ENCODE results near the gene HCN4.

DNA sequence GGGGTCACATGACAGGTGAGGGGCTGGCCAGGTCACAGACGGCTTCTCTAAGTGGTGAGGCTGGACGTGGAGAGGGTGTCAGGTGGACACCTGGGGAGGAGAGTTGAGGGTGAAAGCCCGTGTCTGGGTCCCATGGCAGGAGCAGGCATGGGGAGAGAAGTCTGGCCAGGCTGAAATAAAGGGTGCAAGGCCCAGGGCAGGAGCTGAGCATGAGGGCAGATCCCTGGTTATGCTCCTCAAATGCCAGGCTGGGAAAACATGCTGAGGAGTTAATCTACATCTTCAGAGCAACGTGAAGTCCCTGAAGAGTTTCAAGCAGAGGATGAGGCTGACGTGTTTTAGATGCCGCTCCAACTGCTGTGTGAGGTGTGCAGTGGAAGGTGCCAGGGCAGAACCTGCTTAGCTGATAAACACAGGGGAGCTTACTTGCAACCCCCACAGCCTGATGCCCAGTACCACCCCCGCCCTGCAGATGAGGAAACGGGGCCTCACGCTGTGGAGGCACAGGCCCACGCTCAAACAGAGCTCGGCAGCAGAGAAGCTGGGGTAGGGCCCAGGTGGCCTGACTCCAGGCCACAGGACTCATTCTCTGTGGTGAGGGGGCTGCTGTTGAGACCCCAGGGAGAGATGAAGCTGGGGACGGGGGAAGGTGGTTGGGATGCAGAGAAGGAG lies 40.5 kb downstream of the HCN4 start:
- TF ChIP-seq POLR2AphosphoS5 (IDR thresholded peaks at IDR 0.05; ENCODE audit: borderline replicate concordance, low read depth, low read length) (no peak), EZH2 (IDR thresholded peaks at IDR 0.05) (no peak)
